ENCODE measurements around the gene FOXP1. TPM values are rescaled to one million over a fixed set of nuclear protein-coding genes. Genes with fewer than 3 reads are reported as not detected.
"Not testable (repeated sequence)": the region's sequence is repeated elsewhere in the genome, so short reads cannot be mapped to it uniquely, and the experiment has no call there.

The FOXP1 gene
- total and polyA plus RNA-seq, 3 donors from 2014 or later, result 37.8 to 105 (median 75.9) TPM

GRCh38 chr3:71441925-71442651, 141.4 kb downstream of the FOXP1 start:
- no peak for TF ChIP-seq POLR2A (IDR thresholded peaks at IDR 0.05)
- TF ChIP-seq, protein P1, sequence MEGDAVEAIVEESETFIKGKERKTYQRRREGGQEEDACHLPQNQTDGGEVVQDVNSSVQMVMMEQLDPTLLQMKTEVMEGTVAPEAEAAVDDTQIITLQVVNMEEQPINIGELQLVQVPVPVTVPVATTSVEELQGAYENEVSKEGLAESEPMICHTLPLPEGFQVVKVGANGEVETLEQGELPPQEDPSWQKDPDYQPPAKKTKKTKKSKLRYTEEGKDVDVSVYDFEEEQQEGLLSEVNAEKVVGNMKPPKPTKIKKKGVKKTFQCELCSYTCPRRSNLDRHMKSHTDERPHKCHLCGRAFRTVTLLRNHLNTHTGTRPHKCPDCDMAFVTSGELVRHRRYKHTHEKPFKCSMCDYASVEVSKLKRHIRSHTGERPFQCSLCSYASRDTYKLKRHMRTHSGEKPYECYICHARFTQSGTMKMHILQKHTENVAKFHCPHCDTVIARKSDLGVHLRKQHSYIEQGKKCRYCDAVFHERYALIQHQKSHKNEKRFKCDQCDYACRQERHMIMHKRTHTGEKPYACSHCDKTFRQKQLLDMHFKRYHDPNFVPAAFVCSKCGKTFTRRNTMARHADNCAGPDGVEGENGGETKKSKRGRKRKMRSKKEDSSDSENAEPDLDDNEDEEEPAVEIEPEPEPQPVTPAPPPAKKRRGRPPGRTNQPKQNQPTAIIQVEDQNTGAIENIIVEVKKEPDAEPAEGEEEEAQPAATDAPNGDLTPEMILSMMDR (IDR thresholded peaks at IDR 0.05), result no peak
- WGBS, 2 donors, result 91 to 92% methylated on average over 11 of the region's 11 CpGs
- intact Hi-C loops (cut with DNase I; ENCODE audit: low total_unique reads), result no loop called here
- no peaks in the 10 kb centered on the region for H3K27me3 ChIP-seq
- no peaks in the 10 kb centered on the region for H3K9me3 ChIP-seq
- H3K36me3 ChIP-seq (ENCODE audit: low read depth, missing control alignments), result no peaks in the 10 kb centered on the region
- no peak for DNase-seq
- no peak overlapping the region for H3K27ac ChIP-seq
- H3K4me3 ChIP-seq, result no peak overlapping the region
- H3K4me1 ChIP-seq, result no peaks in the 10 kb centered on the region

DNA sequence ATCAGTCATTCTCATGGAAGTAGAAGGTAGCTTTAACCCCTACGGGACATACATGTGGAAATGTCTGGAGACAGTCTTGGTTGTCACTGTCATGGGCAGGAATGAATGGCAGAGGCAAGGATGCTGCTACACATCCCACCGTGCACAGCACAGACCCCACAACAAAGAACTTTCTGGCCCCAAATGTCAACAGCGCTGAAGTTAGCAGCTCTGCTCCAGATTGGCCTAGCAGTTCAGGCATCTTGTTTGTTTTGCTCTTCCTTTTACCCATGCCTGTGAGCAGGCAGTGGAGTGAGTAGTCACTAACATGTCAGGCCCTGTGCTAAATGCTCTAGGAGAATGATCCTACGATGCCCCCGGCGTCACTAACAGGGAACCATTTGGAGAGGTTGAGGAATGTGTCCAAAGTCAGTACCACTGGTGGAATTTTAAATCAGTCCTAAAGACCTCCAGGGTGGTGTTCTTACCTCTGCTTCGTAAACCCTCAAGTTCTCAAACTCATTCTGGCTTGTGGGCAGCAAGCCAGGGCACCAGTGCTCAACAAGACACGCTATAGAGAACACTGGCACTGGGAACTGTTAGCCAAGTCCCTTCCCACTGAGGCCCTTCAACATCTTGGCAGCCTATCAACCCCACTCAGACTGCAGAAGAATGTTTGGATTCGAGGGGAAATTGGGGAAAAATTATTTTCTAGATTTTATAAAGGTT, 142.2 kb downstream of the FOXP1 start:
- H3K4me3 ChIP-seq, result no peak overlapping the region
- no peaks in the 10 kb centered on the region for H3K9me3 ChIP-seq
- no peaks in the 10 kb centered on the region for H3K4me1 ChIP-seq
- no peak for DNase-seq
- 85 to 87% methylated on average over 9 of the region's 9 CpGs for WGBS, 2 donors
- no peaks in the 10 kb centered on the region for H3K27me3 ChIP-seq
- no peak for TF ChIP-seq POLR2A (IDR thresholded peaks at IDR 0.05)
- H3K36me3 ChIP-seq (ENCODE audit: low read depth, missing control alignments), result no peaks in the 10 kb centered on the region
- intact Hi-C loops (cut with DNase I; ENCODE audit: low total_unique reads), result no loop called here
- H3K27ac ChIP-seq, result no peak overlapping the region

- TF ChIP-seq, protein P1 (IDR thresholded peaks at IDR 0.05), result no peak
- TF ChIP-seq POLR2A (IDR thresholded peaks at IDR 0.05), result no peak
- WGBS, 2 donors, result 83 to 88% methylated on average over 4 to 6 of the region's 6 CpGs
- H3K4me3 ChIP-seq, result no peak overlapping the region
- no peak overlapping the region for H3K27ac ChIP-seq
- no peaks in the 10 kb centered on the region for H3K4me1 ChIP-seq
- intact Hi-C loops (cut with DNase I; ENCODE audit: low total_unique reads), result no loop called here
- H3K9me3 ChIP-seq, result no peaks in the 10 kb centered on the region
- no peak for DNase-seq
- no peaks in the 10 kb centered on the region for H3K27me3 ChIP-seq
- H3K36me3 ChIP-seq (ENCODE audit: low read depth, missing control alignments), result no peaks in the 10 kb centered on the region
These were observed 144.6 kb downstream of the FOXP1 start for GRCh38 chr3:71438904-71439303.

DNA sequence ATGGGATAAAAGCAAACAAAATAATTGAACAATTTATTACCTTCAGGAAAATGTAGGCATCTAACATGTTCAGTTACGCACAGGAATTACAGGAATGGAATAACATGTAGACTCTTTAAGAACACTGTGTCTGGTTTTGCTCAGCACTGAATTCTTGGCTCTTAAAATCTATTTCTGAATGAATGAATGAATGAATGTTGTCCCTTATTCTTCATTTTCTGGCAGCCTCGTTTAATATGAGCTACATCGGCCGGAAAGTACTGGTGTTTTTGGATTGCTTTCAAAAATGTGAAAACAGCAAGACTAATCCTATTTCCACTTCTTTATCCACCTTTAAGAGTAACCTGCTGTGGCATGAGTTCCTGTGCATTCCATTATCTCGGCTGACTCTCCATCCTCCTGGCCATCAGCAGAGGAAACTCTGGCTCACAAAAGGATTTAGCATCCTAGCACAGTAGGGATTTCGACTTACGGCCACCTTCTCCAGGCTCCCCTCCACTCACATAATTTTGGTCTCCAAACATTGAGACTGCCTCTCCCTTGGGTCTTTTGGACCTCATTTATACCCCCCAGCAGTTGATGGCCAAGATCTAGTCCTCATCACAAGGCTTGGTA, 145.3 kb downstream of the FOXP1 start:
- no peak for DNase-seq
- Histone ChIP-seq H3K27me3 (no peaks in the 10 kb centered on the region), H3K4me3 (no peak overlapping the region), H3K27ac (no peak overlapping the region), H3K4me1 (no peaks in the 10 kb centered on the region), H3K9me3 (no peaks in the 10 kb centered on the region), H3K36me3 (ENCODE audit: low read depth, missing control alignments) (no peaks in the 10 kb centered on the region)
- intact Hi-C loops (cut with DNase I; ENCODE audit: low total_unique reads), result no loop called here
- TF ChIP-seq, protein P1 (IDR thresholded peaks at IDR 0.05), result no peak
- no peak for TF ChIP-seq POLR2A (IDR thresholded peaks at IDR 0.05)
- WGBS, 2 donors, result 76 to 80% methylated on average over 7 of the region's 7 CpGs

DNA sequence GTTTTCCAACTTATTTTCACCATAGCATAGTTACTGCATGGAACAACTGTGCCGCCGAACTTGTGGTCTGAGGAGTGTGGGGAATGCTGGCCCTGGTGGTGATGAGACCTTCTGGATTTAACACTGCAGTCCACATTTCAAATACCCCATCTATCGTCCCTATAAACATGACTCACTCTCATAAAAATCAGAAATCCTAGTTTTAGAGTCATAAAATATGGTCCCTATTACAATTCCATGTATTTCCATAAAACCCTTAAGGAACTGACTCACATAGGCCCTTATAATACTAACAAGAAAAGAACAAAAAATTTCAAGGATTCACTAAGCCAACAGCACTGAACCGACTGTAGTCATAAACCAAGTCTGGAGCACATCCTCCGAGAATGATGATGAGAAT, 147.2 kb downstream of the FOXP1 start:
- 94% methylated on average over 5 of the region's 5 CpGs for WGBS, 2 donors
- no peak for DNase-seq
- intact Hi-C loops (cut with DNase I; ENCODE audit: low total_unique reads), result no loop called here
- Histone ChIP-seq H3K27me3 (no peaks in the 10 kb centered on the region), H3K9me3 (no peaks in the 10 kb centered on the region), H3K36me3 (ENCODE audit: low read depth, missing control alignments) (no peaks in the 10 kb centered on the region), H3K4me3 (no peak overlapping the region), H3K27ac (no peak overlapping the region), H3K4me1 (no peaks in the 10 kb centered on the region)
- TF ChIP-seq, protein P1 (IDR thresholded peaks at IDR 0.05), result no peak
- TF ChIP-seq POLR2A (IDR thresholded peaks at IDR 0.05), result no peak

- H3K9me3 ChIP-seq; H3K4me1 ChIP-seq; H3K36me3 ChIP-seq (ENCODE audit: low read depth, missing control alignments); DNase-seq; H3K27ac ChIP-seq; intact Hi-C loops (cut with DNase I; ENCODE audit: low total_unique reads); H3K27me3 ChIP-seq; H3K4me3 ChIP-seq: not testable (repeated sequence)
- WGBS, 2 donors, result 87 to 91% methylated on average over 3 to 6 of the region's 7 CpGs
These were observed 147.7 kb downstream of the FOXP1 start for GRCh38 chr3:71435836-71436235.
